Stimulated activated CD8-positive, alpha-beta memory T cell treated with anti-CD3 and anti-CD28 coated beads, Interleukin-2, amount 100 ng/mL, for 1 hour (primary cell): ENCODE data around the gene GIPC3.

Experiments
- DNase-seq, 2 donors: peaks; one replicate each; pipeline ENCODE4 v3.0.0-alpha.2; 2020; ENCODE audit warnings: low read depth in 2 of 2

Gene GIPC3

DNA sequence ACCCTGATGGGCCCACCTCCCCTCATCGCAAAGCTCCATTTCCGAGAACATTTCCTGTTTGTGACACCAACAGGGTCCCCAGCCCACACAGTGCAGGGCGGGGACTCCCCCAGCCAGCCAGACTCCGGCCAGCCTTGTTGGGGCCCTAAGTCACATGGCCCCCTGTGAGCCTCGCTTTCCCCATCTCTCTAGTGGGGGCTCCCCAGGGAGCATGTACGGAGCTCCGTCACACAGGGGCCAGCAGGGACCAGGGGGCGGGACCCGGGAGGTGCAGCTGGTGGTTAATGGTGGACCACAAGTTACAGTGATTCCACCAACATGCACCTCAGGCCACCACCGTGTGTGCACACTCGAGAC lies 19.7 kb downstream of the GIPC3 start:
- no peak for DNase-seq

DNA sequence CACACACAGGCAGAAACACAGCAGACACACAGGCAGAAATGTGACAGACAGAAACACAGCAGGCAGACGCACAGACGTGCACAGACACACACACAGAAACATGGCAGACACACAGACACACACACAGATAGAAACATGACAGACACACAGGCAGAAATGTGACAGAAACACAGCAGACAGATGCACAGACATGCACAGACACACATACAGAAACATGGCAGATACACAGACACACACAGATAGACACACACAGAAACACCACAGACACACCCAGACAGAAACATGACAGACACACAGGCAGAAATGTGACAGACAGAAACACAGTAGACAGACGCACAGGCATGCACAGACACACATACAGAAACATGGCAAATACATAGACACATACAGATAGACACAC lies 20.1 kb downstream of the GIPC3 start:
- DNase-seq, result no peak

DNA sequence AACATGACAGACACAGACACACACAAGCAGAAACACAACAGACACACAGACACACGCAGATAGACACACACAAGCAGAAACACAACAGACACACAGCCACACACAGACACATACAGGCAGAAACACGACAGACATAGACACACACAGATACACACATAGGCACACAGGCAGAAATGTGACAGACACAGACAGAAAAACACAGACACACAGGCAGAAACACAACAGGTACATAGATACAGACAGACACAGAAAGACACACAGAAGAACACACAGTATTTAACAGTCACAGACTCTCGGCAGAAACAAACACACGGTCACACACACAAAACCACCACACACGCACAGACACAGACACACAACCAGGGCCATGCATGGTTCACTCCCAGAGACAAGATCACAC lies 20.5 kb downstream of the GIPC3 start:
- no peak for DNase-seq

DNA sequence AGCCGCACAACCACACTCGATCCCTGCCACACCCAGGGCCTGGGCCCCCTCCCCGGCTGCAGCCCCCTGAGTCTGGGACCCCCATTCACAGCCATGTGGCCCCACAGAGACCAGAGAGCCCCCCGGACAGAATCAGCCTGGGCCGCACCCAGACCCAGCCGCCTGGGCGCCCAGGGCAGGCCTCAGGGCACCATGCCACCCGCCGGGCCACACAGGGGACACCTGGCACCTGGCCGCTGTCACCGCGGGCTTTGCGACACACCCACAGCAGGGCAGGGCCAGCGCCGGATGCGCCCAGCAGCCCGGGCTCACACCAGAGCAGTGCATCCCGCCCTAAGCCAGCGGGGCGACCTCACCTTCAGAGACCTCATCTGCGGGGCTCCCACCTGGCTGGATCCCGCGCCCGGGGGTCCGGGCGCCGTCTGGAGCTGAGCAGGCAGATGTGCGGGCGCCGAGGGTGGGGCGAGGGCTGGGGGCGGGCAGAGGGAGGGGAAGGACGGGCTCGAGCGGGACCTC lies 21.0 kb downstream of the GIPC3 start:
- DNase-seq, result no peak

DNA sequence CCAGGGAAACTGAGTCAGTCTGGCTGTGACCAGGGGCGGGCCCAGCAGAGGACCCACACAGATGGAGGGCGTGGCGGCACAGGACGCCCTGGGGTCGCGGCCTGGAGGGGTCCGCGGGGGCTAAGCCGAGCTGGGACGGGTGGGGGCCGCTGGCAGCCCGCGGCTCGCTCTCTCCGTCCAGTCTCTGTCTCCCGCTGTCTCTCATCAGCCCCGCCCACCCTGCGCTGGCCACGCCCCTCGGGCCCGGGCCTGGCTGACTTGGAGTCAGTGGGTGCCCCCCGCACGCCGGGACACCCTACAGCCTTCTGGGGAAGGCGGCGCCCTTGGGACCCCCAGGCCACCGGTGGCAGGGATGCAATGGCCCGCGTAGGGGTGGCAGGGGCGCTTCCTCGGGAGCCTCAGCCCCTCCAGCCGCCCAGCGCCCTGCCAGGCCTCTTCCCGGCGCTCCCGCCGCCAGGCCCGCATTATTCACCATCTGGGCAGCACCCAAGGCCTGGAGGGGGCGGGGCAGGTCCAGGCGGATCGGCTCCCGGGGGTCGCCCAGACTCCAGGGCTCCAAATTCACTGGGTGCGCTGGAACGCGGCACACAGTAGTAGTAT lies 21.5 kb downstream of the GIPC3 start, which contains the start of gene TBXA2R:
TSS of gene TBXA2R (minus strand) at position 186 of the 600 bp plus-strand sequence. CDS start 6,241 bp downstream, outside the sequence.
- DNase-seq, result peak in 1 of 2 donors; percentile 23

DNA sequence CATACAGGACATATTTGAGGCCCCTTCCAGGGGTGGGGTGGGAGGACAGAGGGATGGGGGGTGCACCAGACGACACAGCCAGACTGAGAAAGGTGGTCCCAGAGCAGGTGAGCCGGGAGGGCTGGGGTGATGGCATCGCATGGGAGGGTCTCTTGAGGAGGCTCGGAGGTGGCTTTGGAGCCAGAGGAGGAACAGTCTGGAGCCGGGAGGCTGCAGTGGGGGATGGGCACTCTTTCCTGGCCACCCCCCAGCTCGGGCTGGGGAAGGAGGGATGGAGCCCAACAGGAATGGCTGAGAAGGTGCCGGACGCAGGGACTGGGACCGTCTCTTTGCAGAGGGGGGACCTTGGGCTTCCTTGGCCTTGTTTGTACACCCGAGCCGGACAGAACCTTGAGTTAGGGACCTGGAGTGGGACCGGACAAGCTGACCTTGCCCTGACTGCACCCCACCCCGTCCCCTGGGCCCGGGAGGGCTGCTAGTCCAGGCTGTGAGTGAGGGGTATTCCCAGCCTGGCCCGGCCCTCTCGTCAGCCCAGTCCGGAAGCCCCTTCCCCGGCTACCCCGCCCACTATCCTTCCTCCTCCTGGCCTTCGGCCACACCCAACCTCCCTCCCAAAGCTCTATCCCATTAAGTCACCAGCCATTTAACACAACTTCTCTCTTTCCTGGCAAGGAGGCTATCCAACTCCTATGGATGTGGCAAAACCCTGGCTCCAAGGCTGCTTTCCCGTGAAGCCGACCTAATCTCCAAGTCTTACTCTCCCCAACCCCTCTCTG lies 22.2 kb downstream of the GIPC3 start:
- no peak for DNase-seq

DNA sequence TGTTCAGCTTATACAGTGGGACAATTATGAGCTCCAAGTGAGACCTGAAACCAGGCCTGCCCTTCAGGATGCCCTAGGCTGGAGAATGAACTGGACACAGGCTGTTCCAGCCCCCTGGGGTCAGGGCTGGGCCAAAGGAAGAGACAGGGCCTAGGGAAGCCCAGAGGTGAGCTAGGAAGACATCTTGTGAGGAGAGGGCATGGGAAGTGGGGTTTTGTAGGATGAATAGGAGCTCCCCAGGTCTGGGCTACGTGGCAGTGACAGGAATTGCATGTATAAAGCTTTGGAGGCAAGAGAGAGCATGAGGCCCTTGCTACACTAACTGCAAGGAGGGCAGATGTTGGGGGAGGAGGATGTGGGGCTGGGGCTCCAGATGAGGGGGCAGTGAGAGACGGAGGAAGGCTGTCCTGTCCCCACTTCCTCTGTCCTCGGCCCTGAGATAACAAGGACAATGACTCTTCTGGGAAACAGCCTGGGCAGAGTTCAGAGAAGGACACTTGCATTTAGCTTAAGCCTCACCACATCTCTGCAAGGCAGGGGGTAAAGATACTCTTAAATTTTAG lies 22.9 kb downstream of the GIPC3 start:
- no peak for DNase-seq

DNA sequence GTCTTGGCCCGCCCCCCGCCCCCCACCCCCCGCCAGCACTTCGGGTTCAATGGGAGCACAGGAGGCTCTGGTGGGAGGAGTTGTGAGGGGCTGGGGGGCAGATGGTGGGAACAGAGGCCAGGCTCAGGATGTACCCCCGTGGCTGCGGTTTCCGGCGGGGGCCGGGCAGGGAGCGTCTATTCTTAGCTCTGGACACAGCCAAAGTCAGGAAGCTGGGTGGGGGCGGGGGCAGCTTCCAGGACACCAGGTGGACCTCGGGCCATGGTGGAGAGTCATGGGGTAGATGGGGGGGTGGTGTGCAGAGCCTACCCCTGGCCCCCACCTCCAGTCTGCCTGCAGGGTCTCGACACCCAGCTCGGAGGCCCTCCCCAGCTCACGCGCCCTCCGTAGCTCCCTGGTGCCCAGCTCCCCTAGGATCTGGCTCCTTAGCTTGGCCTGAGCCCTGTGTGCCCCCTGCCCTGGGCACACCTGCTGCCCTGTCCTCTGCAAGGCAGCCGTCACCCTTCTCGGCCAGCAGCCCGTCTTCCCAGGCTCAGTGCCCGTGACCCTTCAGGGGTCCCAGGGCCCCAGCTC lies 23.6 kb downstream of the GIPC3 start:
- no peak for DNase-seq

DNA sequence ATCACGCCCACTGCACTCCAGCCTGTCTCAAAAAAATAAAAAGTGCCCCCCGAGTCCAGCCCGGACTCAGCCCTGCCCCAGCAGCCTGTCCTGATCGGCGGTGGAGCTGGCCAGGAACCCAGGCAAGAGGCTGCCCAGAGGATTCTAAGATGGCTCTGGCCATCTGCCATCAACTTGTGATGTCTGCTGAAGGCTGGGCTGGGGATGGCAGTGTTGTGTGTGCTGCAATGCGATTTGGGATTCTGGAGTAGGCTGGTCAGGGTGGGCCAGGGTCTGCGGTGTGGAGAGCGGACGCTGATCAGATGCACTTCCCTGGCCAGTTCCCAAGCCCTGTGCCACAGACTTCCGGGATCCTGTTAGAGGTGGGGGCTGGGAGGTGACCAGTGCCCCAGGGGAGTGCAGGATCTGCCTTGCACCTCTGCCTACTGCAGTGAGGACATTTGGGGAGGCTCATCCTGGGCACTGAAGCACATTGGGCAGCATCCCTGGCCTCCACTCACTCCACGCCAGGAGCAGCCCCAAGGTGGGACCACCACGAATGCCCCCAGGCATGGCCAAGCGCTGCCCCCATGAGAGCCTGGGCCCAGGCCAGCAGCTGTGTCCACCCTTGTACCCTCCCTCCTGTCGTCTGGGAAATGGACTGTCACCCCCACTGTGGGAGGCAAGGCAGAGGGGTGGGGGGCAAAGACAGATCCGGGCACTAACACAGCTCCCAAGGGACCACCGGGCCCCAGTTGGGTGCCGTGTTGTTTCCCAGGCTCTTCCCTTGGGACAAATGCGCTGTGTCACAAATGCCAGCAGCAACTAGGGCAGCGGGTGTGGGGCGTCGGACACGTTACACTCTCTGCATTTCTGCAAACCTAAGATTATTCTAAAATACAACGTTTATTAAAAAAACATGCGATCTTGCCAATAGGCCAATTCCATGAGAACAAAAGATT lies 24.8 kb downstream of the GIPC3 start:
- DNase-seq, result no peak

DNA sequence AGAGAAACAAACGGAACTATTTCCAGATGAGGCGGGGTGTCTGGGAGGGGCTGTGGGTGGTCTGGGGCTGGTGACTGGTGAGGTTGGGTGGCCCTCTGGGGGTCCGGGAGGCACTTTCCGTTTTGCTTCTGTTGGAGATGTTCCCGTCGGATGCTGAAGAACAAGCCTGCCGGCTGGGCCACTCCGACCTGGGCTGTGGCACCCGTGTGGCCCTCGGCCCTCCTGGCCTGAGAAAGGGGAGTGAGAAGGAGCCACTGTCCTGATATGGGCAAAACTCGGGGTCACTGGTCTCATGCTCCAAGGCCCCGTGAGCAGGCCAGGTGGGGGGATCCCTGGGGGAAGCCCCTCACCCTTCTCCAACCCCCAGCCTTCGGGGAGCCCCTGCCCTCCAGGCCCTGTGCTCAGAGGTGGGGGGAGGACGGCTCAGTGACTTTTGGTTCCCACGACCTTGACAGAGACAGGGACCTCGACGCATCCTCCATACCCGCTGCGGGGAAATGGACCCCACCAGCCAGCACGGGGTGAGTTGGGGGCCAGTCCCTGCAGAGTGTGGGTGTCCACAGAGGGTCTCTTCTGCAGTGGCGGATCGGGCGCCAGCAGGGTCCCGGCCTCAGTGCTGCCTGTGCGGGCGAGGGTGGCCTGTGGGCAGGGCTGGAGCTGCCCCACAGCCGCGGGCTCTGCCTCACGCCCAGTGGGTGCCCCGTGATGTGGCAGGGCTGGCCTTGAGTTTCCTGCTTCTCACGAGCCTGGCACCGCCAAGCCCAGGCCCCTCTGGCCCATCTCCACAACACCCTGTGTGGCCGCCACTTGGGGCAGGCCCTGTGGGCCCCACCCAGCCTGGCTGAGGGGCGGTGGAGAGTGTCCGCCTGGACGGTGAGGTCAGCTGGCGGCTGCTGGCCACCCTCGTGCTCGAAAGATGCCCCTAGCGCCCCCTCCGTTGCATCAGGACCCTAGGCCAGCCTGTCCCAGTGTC lies 25.8 kb downstream of the GIPC3 start:
- DNase-seq, result no peak

DNA sequence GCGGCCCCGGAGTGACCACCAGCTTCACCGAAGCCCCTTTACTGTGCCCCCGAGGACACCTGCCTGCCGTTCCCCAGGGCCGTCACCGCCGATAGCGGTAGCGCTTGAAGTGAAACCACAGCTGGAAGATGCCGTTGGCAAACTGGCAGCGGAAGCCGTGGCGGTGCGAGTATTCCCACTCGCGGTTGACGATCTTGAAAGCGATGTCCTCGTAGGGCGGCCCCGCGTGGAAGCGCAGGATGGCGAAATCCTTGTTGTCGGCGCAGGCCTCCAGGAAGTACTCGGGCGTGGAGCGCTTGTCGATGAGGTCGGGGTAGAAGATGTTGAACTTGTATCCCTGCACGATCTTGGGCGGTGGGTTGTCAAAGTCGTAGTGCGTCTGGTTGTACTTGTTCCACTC lies 26.6 kb downstream of the GIPC3 start:
- DNase-seq, result no peak

DNA sequence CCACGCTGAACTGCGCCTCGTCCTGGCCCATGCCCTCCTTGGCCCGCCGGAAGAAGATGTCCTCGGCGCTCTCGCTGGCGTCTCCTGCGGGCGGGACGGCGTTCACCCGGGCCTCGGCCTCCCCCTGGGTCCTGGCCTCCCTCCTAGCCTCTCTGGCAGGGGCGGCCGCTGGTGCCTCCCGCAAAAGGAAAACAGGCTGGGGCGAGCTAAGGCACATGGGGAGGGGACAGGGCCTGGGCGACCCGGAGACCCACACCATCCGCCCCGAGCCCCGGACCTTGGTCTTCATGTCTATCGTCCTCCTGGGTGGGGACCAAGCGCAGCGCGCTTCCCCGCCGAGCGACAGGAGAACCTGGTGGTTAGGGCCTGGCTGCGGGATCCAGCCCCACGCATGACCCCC lies 27.1 kb downstream of the GIPC3 start:
- DNase-seq, result no peak

DNA sequence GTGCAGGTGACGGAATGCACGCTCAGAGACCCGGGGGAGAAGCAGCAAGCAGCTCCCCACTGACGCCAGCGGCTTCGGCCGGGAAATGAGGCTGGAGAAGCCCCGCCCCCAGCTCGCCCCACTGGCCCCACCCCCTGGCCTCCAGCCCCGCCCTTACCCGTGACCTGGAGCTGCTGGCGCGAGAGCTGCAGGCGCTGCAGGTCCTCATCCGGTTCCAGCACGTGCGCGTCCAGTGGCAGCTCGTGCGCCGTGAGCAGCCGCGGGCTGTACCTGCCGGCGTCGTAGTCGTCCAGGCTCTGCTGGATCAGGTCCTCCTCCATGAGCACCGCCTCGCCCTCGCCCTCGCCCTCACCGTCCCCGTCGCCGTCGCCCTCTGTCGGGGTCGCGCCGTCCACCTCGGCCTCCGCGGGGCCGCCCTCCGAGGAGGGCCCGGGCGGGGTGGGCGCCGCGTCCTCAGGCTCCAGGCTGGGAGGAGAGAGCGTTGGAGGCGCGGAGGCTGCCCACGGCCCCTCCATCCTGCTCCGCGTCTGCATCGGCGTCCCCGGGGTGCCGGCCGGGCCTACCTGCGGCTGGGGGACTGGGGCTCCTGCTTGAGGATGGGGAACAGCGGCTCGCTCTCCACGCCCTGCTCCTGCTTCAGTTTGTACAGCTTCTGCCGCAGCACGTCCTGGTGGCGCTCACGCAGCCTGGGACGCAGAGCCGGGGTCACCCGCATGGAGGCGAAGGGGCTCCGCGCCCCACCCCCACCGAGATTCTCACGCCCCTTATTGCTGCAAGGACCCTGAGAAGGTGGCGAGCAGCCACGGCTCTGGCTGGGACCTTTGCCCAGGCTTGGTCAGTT lies 27.8 kb downstream of the GIPC3 start:
- no peak for DNase-seq

DNA sequence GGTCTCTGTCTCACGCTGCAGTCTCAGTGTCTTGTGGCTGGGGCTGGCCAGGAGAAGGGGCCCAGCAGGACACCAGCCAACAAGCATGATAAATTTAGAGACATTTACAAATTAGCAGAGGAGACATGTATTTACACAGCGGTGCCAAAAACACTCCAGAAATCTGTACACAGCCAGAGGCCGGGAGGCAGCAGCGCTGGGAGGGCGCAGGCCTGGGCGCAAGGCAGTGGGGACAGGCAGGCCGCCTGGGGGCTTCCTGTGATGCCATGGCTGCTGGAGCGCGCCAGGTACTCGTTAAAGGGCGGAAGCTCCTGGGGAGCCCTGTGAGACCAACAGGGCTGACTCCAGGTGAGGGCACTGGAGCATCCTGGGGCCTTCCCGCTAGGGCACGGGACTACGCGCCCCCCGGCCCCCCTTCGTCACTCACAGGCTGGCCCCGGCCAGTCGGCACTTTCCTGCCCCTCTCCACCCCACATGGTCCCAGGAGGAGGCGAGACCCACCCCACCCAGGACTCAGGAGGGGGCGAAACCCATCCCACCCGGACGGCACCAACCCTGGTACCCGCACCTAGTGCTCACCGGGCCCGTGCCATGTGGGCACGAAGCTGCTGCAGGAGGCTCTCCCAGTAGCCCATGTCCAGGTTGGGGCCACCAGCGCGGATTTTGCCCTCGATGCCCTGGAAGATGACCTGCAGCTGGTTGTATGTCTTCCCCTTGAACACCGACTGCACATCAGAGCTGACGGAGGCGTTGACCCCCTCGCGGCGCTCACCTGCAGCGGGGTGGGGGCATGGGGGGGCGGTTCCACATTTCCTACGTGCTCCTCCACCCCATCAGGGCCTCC lies 28.8 kb downstream of the GIPC3 start:
- DNase-seq, result no peak

DNA sequence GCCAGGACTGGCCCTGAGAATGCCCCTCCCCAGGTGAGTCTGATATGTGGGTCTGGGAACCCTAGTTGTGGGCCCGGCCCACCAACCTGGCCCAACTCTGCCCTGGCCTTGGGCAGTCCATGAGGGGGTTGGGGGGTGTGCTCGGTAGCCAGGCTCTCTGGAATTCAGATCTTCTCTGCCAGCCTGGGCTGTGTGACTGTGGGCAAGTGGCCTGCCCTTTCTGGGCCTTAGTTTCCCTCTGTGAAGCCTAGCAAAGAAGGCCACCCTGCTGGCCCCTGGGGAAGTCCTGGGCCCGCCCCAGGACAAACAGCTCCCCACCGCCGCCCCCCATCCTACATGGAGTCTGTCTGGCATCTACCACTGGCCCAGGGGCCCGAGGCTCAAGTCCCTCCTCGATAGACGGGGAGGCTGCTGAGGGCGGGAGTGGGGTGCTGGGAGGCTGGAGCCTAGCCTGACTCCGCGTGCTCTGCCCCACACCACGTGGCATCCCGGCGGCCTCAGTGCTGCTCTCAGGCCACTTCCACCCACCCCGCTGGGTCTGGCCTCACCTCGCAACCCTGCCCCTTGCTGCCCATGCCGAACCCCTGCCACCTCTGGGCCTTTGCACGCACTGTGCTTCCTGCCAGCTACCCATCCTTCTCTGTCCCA lies 29.7 kb downstream of the GIPC3 start:
- DNase-seq, result no peak

DNA sequence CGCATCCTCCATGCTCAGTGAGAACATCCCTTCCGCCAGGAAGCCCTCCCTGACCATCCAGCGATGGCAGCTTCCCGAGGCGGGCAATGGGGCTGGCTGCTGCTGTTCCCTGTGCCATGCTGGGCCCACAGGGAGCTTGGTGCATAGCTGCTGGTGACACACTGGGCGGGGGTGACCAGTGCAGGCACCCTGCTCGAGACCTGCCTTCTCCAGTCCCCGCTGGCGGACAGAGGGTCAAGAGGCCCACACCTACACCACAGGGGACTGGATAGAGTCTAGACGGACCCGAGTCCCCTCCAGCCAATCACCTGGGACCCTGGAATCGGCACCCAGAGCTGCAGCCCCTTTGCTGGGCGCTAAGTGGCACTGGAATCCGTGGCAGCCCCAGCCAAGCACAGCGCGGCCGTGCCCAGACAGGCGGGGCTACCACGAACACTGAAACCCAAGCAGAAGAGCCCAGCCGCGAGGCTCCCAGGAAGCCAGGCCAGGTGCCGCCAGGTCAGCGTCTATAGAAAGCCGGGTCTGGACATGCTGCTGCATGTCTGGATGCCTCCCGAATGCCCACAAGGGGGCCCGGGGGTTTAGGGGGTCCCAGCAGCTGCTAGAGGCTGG lies 30.4 kb downstream of the GIPC3 start:
- no peak for DNase-seq

DNA sequence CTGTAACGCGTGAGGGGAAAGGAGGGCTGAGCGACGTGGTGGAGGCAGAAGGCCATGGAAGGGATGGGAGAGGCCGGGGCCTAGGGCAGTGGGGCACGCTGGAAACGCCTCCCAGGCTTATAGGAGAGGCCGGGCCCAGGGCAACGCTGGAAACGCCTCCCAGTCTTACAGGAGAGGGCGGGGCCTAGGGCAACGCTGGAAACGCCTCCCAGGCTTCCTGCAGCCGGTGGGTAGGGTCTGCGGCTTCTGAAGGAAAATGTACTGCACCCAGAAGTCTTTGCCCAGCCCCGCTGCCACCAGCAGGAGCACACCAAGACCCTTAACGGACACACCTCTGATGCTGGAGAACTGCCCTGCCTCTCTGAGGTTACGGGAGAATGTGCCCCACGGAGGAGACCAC lies 32.2 kb downstream of the GIPC3 start:
- no peak for DNase-seq
